Fibroblast of lung (primary cell): ENCODE data around the gene MARVELD1. TPM values are rescaled to one million over a fixed set of nuclear protein-coding genes. Genes with fewer than 3 reads are reported as not detected.

ENCODE experiments used
- DNase-seq, 2 donors: peaks; one replicate each; pipeline versions ENCODE4 v3.0.0 to v3.0.0-alpha.2; 2010; ENCODE audit warnings: low read depth in 2 of 2
- H2AFZ ChIP-seq: 2 replicates; pipeline ENCODE4 v1.5.1; 2012; ENCODE audit warnings: low read length, control low read depth, inconsistent platforms
- H3K27ac ChIP-seq: 2 replicates; pipeline ENCODE4 v1.5.1; 2011; ENCODE audit warnings: low read length, control low read depth; ENCODE audit not compliant: insufficient read depth
- H3K27me3 ChIP-seq: 2 replicates; pipeline ENCODE4 v1.5.1; 2011; ENCODE audit warnings: mild to moderate bottlenecking, low read length; ENCODE audit not compliant: control insufficient read depth, insufficient read depth
- H3K36me3 ChIP-seq: 2 replicates; pipeline ENCODE4 v1.5.1; 2011; ENCODE audit warnings: low read length; ENCODE audit not compliant: control insufficient read depth, insufficient read depth
- H3K4me1 ChIP-seq: 2 replicates; pipeline ENCODE4 v1.5.1; 2011; ENCODE audit warnings: low read length; ENCODE audit not compliant: control insufficient read depth, insufficient read depth; ENCODE audit errors: extremely low read depth
- H3K4me2 ChIP-seq: 2 replicates; pipeline ENCODE4 v1.5.1; 2011; ENCODE audit warnings: low read length, control low read depth; ENCODE audit not compliant: insufficient read depth; ENCODE audit errors: extremely low read depth
- H3K4me3 ChIP-seq, 4 experiments: fragments of 200-600 bp in 1 of 4; sonication (generic) in 1 of 4; replicated peaks in 1 of 4; 2 replicates each; pipeline ENCODE4 v1.5.1; 2011 to 2016; ENCODE audit warnings: low read length in 4 of 4, low read depth in 3 of 4, mild to moderate bottlenecking in 3 of 4, control low read depth in 2 of 4, inconsistent platforms in 1 of 4, mixed read lengths in 1 of 4; ENCODE audit not compliant: insufficient read depth in 1 of 4; ENCODE audit errors: control extremely low read depth in 1 of 4
- H3K79me2 ChIP-seq: 2 replicates; pipeline ENCODE4 v1.5.1; 2012; ENCODE audit warnings: mild to moderate bottlenecking, low read length, inconsistent platforms; ENCODE audit not compliant: control insufficient read depth, insufficient read depth
- H3K9ac ChIP-seq: 2 replicates; pipeline ENCODE4 v1.5.1; 2011; ENCODE audit warnings: mild to moderate bottlenecking, low read length, control low read depth; ENCODE audit not compliant: insufficient read depth
- H3K9me3 ChIP-seq: 2 replicates; pipeline ENCODE4 v1.5.1; 2012; ENCODE audit warnings: low read depth, low read length; ENCODE audit not compliant: control insufficient read depth, insufficient read depth
- H4K20me1 ChIP-seq: 2 replicates; pipeline ENCODE4 v1.5.1; 2011; ENCODE audit warnings: low read length; ENCODE audit not compliant: control insufficient read depth, insufficient read depth; ENCODE audit errors: extremely low read depth
- EZH2 ChIP-seq: IDR thresholded peaks from 2 replicates; pipeline ENCODE4 v1.5.1; 2012; ENCODE audit warnings: low read length, control low read depth, mild to moderate bottlenecking; ENCODE audit errors: missing control alignments
- polyA plus RNA-seq, 2 donors: library from polyadenylated mRNA; depleted of rRNA in 1 of 2; stranded (reverse) in 1 of 2; unstranded in 1 of 2; fragments of >200 nt; gene quantifications; 2 replicates each; pipeline ENCODE4 v1.2.1, GENCODE V29; 2011 to 2012; ENCODE audit warnings: missing spikeins in 1 of 2
- total RNA-seq: library from RNA; depleted of rRNA; stranded (reverse); fragments of >200 nt; gene quantifications from 2 replicates; pipeline ENCODE4 v1.2.1, GENCODE V29; 2014
- TF ChIP-seq, protein P1 (sequence below), 2 donors: IDR thresholded peaks in 1 of 2; conservative IDR thresholded peaks in 1 of 2; 1 replicate in 1 of 2; 2 replicates in 1 of 2; pipeline ENCODE4 v1.5.1; 2011 to 2012; ENCODE audit warnings: low read length in 2 of 2, control low read depth in 1 of 2, inconsistent platforms in 1 of 2, low read depth in 1 of 2, mild to moderate bottlenecking in 1 of 2

The MARVELD1 gene
- total and polyA plus RNA-seq, 2 donors (not counting 1 experiment from before 2014, with no cell fraction given): 16.3 to 132 TPM

GRCh38 chr10:97752956-97753355 is 39.4 kb downstream of the MARVELD1 start:
- H3K36me3 ChIP-seq: peaks cover 22% of the 10 kb centered on the region
- TF ChIP-seq, protein P1, sequence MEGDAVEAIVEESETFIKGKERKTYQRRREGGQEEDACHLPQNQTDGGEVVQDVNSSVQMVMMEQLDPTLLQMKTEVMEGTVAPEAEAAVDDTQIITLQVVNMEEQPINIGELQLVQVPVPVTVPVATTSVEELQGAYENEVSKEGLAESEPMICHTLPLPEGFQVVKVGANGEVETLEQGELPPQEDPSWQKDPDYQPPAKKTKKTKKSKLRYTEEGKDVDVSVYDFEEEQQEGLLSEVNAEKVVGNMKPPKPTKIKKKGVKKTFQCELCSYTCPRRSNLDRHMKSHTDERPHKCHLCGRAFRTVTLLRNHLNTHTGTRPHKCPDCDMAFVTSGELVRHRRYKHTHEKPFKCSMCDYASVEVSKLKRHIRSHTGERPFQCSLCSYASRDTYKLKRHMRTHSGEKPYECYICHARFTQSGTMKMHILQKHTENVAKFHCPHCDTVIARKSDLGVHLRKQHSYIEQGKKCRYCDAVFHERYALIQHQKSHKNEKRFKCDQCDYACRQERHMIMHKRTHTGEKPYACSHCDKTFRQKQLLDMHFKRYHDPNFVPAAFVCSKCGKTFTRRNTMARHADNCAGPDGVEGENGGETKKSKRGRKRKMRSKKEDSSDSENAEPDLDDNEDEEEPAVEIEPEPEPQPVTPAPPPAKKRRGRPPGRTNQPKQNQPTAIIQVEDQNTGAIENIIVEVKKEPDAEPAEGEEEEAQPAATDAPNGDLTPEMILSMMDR (conservative IDR thresholded peaks at IDR 0.05 in 1 of 2, IDR thresholded peaks at IDR 0.05 in 1 of 2; ENCODE audit: low read depth in 1 of 2, low read length in 2 of 2): no peak
- TF ChIP-seq EZH2: no peak

GRCh38 chr10:97754726-97755125 is 41.2 kb downstream of the MARVELD1 start:
- Histone ChIP-seq H3K4me3 (no peak overlapping the region), H3K36me3 (peaks cover 19% of the 10 kb centered on the region), H3K79me2 (no peaks in the 10 kb centered on the region), H3K4me2 (no peak overlapping the region), H3K27ac (no peak overlapping the region), H3K9me3 (no peaks in the 10 kb centered on the region), H2AFZ (no peak overlapping the region), H3K4me1 (no peaks in the 10 kb centered on the region), H4K20me1 (no peaks in the 10 kb centered on the region), H3K9ac (no peak overlapping the region), H3K27me3 (no peaks in the 10 kb centered on the region)
- DNase-seq: no peak
- TF ChIP-seq, protein P1 (conservative IDR thresholded peaks at IDR 0.05 in 1 of 2, IDR thresholded peaks at IDR 0.05 in 1 of 2; ENCODE audit: low read depth in 1 of 2, low read length in 2 of 2): no peak
- TF ChIP-seq EZH2: no peak

More at GRCh38 chr10:97752956-97753355, 39.4 kb downstream of the MARVELD1 start:
- H3K27ac ChIP-seq: no peak overlapping the region
- no peaks in the 10 kb centered on the region for H3K4me1 ChIP-seq
- no peak for DNase-seq
- no peak overlapping the region for H3K4me3 ChIP-seq
- H3K79me2 ChIP-seq: no peaks in the 10 kb centered on the region
- H4K20me1 ChIP-seq: no peaks in the 10 kb centered on the region
- H3K9me3 ChIP-seq: no peaks in the 10 kb centered on the region
- H2AFZ ChIP-seq: no peak overlapping the region
- no peak overlapping the region for H3K4me2 ChIP-seq
- H3K27me3 ChIP-seq: no peaks in the 10 kb centered on the region
- no peak overlapping the region for H3K9ac ChIP-seq

- H3K27ac ChIP-seq: no peak overlapping the region
- no peak overlapping the region for H3K4me3 ChIP-seq
- H3K4me2 ChIP-seq: no peak overlapping the region
- H3K9me3 ChIP-seq: no peaks in the 10 kb centered on the region
- no peak overlapping the region for H3K9ac ChIP-seq
- TF ChIP-seq, protein P1 (conservative IDR thresholded peaks at IDR 0.05 in 1 of 2, IDR thresholded peaks at IDR 0.05 in 1 of 2; ENCODE audit: low read depth in 1 of 2, low read length in 2 of 2): no peak
- TF ChIP-seq EZH2: no peak
- H3K4me1 ChIP-seq: no peaks in the 10 kb centered on the region
- H3K27me3 ChIP-seq: no peaks in the 10 kb centered on the region
- H3K36me3 ChIP-seq: peaks cover 23% of the 10 kb centered on the region
- no peak overlapping the region for H2AFZ ChIP-seq
- no peaks in the 10 kb centered on the region for H3K79me2 ChIP-seq
- no peak for DNase-seq
- no peaks in the 10 kb centered on the region for H4K20me1 ChIP-seq
Measured at GRCh38 chr10:97755718-97756117, 42.2 kb downstream of the MARVELD1 start.
